A673 (cell line): ENCODE results near the gene CCDC77. TPM values are rescaled to one million over a fixed set of nuclear protein-coding genes. Genes with fewer than 3 reads are reported as not detected.

Source experiments
- Bru-seq: library from RNA; stranded (reverse); fragments of 400-500 nt; gene quantifications from one replicate; lab custom pipeline; 2021; lab: Mats Ljungman, UMichigan
- BruChase-seq, 2 experiments: library from RNA; stranded (reverse); fragments of 400-500 nt; gene quantifications; one replicate each; lab custom pipeline; 2021; lab: Mats Ljungman, UMichigan
- BruUV-seq: library from RNA; stranded (reverse); fragments of 400-500 nt; replicated peaks from 2 replicates; lab custom pipeline; 2021; lab: Mats Ljungman, UMichigan
- CTCF ChIA-PET: fragments of 300-600 bp; sonication (Branson Sonifier 250); formaldehyde crosslinking; loops from one replicate; lab custom pipeline; 2022; ENCODE audit warnings: antibody characterized with exemption; lab: Charles Lee
- POLR2A ChIA-PET: fragments of 300-600 bp; sonication (Branson Sonifier 250); formaldehyde crosslinking; loops from one replicate; lab custom pipeline; 2022; ENCODE audit warnings: antibody characterized with exemption; ENCODE audit not compliant: low non-redundant PET; lab: Charles Lee
- DNase-seq: peaks from one replicate; pipeline ENCODE4 v3.0.0-alpha.2; 2015; ENCODE audit warnings: low spot score
- H3K27ac ChIP-seq: fragments of 200-600 bp; sonication (generic); 2 replicates; pipeline ENCODE4 v1.5.1; 2016; ENCODE audit warnings: mixed run types, low read depth, mild to moderate bottlenecking, mixed read lengths, antibody characterized with exemption, low read length; ENCODE audit not compliant: poor library complexity, severe bottlenecking
- H3K27me3 ChIP-seq: fragments of 200-600 bp; sonication (generic); replicated peaks from 2 replicates; pipeline ENCODE4 v1.6.1; 2017; ENCODE audit warnings: mixed run types, low read depth, mild to moderate bottlenecking, mixed read lengths, antibody characterized with exemption, low read length; ENCODE audit not compliant: insufficient read depth, poor library complexity
- H3K36me3 ChIP-seq: fragments of 200-600 bp; sonication (generic); 2 replicates; pipeline ENCODE4 v1.6.1; 2016; ENCODE audit warnings: mixed run types, mild to moderate bottlenecking, mixed read lengths, antibody characterized with exemption, low read length; ENCODE audit not compliant: insufficient read depth, poor library complexity, severe bottlenecking
- H3K4me1 ChIP-seq: fragments of 200-600 bp; sonication (generic); 2 replicates; pipeline ENCODE4 v1.6.1; 2017; ENCODE audit warnings: mixed run types, mild to moderate bottlenecking, mixed read lengths, antibody characterized with exemption, low read length; ENCODE audit not compliant: insufficient read depth, poor library complexity, severe bottlenecking
- H3K4me3 ChIP-seq: fragments of 200-600 bp; sonication (generic); 2 replicates; pipeline ENCODE4 v1.5.1; 2016; ENCODE audit warnings: low read depth, mixed run types, mild to moderate bottlenecking, mixed read lengths, low read length; ENCODE audit not compliant: poor library complexity, severe bottlenecking
- H3K9me3 ChIP-seq: fragments of 200-600 bp; sonication (generic); 2 replicates; pipeline ENCODE4 v1.6.1; 2016; ENCODE audit warnings: mixed run types, low read depth, mild to moderate bottlenecking, mixed read lengths, antibody characterized with exemption, low read length; ENCODE audit not compliant: poor library complexity, severe bottlenecking
- EZH2 ChIP-seq: fragments of 200-600 bp; sonication (generic); IDR thresholded peaks from 2 replicates; pipeline ENCODE4 v1.6.1; 2017; ENCODE audit warnings: borderline replicate concordance, low read depth, mild to moderate bottlenecking, mixed read lengths, antibody characterized with exemption, low read length; ENCODE audit not compliant: poor library complexity, severe bottlenecking
- intact Hi-C: fragments of 100-400 bp; cut with micrococcal nuclease; formaldehyde crosslinking; loops from one replicate; pipeline ENCODE4 v1.10.0; 2022; ENCODE audit not compliant: unreplicated experiment
- long read RNA-seq: library from polyadenylated mRNA; stranded (forward); transcript quantifications from one replicate; pipeline ENCODE4 v2.0.0, GENCODE V29; 2022
- total RNA-seq: library from RNA; stranded (reverse); gene quantifications from 2 replicates; pipeline ENCODE4 v1.2.3, GENCODE V29; 2021
- TF ChIP-seq, protein P1 (sequence below): fragments of 300-800, 200-600 bp; sonication (generic); conservative IDR thresholded peaks from 2 replicates; pipeline ENCODE4 v1.5.1; 2017; ENCODE audit warnings: low read depth, mild to moderate bottlenecking, antibody characterized with exemption, low read length, moderate library complexity, mixed read lengths

CCDC77 gene
- total RNA-seq (43.3 and 44.4 TPM in 2 replicates), Bru-seq, nascent RNA (percentile 80 among the genes with signal in this experiment), BruChase-seq, experiment 1, labeled RNA remaining after a 2-hour chase (percentile 82 among the genes with signal in this experiment), BruChase-seq, experiment 2, labeled RNA remaining after a 6-hour chase (percentile 82 among the genes with signal in this experiment)
- long read RNA-seq, transcript CCDC77-202 (12 exons, 2,253 nt), result major isoform, 28 of 90 reads
- long read RNA-seq, transcript CCDC77-201 (13 exons, 2,371 nt), result major isoform, 28 of 90 reads
- long read RNA-seq, partial matches to known transcripts, result 12 of 90 reads
- long read RNA-seq, other reads (novel, unspliced or antisense), result 21 of 90 reads

DNA sequence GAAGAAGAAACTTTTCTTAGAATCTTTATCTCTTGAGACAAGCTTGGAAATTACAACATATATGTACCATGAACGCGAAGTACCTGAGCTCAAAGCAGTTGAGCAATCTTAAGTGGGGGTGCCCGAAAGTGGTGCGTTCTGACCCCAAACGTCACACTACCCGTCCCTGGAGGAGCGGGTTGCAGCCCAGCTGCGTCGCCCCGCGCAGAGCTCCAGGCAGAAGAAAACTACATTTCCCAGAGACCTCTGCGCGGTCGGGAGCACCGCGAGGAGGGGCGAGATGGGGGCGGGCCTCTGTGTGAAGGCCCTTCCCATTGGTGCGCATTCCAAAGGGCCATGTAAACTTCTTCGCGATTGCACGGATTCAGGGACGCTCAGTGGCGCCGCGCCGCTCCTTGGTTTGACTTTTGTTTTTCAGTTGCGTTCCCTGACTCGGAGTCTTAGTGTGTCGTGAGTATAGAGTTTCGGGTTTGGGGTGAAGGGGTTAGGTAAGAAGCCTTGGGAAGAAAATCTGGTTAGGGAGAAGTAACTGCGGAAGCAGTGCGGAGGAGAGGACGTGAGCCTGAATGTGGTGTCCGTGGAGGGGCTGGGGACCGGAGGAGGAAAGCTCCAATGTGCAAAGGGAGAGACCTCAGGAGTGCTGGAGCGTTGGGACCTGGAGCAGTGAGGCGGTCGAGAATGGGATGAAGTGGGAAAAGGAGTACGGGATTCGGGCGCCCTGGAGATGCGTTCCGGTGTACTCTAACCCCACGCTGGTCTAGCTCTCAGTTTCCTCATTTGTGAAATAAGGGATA lies at the start of gene CCDC77:
CCDC77 (plus strand) TSS at position 410 of the 794 bp plus-strand sequence. CDS start 7,740 bp downstream, outside the sequence.
- Histone ChIP-seq H3K4me3 (peak within 1 kb of the TSS; percentile 81), H3K27ac (peak within 1 kb of the TSS; percentile 77), H3K4me1 (peaks cover 19% of the 10 kb centered on the region), H3K9me3 (no peaks in the 10 kb centered on the region), H3K36me3 (peaks cover 9% of the 10 kb centered on the region), H3K27me3 (no peaks in the 10 kb centered on the region)
- intact Hi-C loops, result no loop called here
- TF ChIP-seq, protein P1, sequence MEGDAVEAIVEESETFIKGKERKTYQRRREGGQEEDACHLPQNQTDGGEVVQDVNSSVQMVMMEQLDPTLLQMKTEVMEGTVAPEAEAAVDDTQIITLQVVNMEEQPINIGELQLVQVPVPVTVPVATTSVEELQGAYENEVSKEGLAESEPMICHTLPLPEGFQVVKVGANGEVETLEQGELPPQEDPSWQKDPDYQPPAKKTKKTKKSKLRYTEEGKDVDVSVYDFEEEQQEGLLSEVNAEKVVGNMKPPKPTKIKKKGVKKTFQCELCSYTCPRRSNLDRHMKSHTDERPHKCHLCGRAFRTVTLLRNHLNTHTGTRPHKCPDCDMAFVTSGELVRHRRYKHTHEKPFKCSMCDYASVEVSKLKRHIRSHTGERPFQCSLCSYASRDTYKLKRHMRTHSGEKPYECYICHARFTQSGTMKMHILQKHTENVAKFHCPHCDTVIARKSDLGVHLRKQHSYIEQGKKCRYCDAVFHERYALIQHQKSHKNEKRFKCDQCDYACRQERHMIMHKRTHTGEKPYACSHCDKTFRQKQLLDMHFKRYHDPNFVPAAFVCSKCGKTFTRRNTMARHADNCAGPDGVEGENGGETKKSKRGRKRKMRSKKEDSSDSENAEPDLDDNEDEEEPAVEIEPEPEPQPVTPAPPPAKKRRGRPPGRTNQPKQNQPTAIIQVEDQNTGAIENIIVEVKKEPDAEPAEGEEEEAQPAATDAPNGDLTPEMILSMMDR, result peak; percentile 40; the same call in 1 of the 2 replicates
- TF ChIP-seq EZH2, result no peak
- DNase-seq, result peak; percentile 97
- no TSS peak for BruUV-seq
- POLR2A ChIA-PET, result no interaction called here
- CTCF ChIA-PET, result no interaction called here

DNA sequence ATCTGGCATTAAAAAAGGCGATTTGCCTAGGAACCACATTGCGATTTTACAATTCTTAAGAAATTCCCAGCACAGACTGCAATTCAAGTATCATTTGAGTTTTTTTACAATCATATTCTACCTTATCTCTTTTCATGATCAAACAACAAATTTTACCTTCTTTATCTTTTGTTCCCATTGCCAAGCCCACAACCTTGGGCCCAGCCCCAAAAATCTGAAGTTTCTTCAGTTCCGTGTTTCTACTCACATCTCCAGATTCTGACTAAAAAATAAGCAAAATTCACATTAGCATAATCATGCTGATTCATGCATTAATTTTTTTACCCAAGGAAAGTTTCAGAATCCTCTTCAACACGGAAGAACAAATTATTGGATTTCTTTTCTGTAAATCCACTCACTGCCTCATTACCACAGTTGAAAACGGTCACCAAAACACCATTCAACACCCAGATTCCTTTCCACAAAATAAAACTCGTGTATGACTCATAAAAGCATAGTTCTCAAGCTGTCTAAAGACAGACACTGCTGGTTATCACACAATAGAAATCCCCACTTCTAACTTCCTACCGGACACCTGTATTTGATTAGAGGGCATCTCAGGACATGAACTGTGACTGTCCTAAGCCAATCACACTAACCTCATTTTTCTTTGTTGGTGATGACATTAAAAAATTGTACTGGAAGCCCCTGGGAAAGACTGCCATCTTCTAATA lies 45.0 kb upstream of the CCDC77 start:
- TF ChIP-seq, protein P1, result no peak
- no peak for TF ChIP-seq EZH2
- H3K27ac ChIP-seq, result peak overlapping the region; percentile 3
- intact Hi-C loops, result no loop called here
- ChIA-PET CTCF (no interaction called here), POLR2A (no interaction called here)
- H3K9me3 ChIP-seq, result no peaks in the 10 kb centered on the region
- DNase-seq, result peak; percentile 27
- H3K4me1 ChIP-seq, result no peaks in the 10 kb centered on the region
- no peak overlapping the region for H3K4me3 ChIP-seq
- H3K36me3 ChIP-seq, result peaks cover 77% of the 10 kb centered on the region
- no peaks in the 10 kb centered on the region for H3K27me3 ChIP-seq
- BruUV-seq, result no TSS peak

DNA sequence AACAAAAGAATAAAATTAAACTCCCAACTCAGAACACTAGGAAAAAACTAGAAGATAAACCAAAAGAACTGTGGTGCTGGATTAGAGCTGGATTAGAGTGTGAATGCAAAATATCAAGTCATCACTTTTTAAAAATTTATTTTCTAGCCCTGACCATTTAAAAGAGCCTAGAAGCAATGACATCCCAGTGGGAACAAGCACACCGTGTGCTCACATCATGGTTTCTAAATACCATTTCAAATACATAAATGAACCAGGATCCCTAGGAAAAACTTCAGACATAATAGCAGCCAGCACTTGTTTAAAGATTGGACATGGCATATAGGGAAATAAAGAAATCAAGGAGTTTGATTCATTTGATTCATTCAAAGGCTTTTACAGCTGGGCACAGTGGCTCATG lies 42.4 kb upstream of the CCDC77 start:
- Histone ChIP-seq H3K9me3 (no peaks in the 10 kb centered on the region), H3K4me1 (no peaks in the 10 kb centered on the region), H3K4me3 (no peak overlapping the region), H3K27ac (no peak overlapping the region), H3K27me3 (no peaks in the 10 kb centered on the region), H3K36me3 (peaks cover 72% of the 10 kb centered on the region)
- POLR2A ChIA-PET, result no interaction called here
- intact Hi-C loops, result no loop called here
- no TSS peak for BruUV-seq
- CTCF ChIA-PET, result no interaction called here
- DNase-seq, result no peak
- no peak for TF ChIP-seq EZH2
